Stimulated activated CD8-positive, alpha-beta memory T cell treated with anti-CD3 and anti-CD28 coated beads, Interleukin-7, amount 100 ng/mL, for 48 hours (primary cell): ENCODE results near the gene SPOP.
"Not testable (repeated sequence)": the region's sequence is repeated elsewhere in the genome, so short reads cannot be mapped to it uniquely, and the experiment has no call there.

Experiments
- DNase-seq, 2 donors: peaks; one replicate each; pipeline ENCODE4 v3.0.0-alpha.2; 2020; ENCODE audit warnings: low read depth in 1 of 2; ENCODE audit errors: extremely low read depth in 1 of 2

SPOP gene

GRCh38 chr17:49677933-49678847, at the start of gene SPOP:
SPOP (minus strand) TSS chr17:49678097; CDS start chr17:49622810, 55,287 bp downstream.
- DNase-seq: peak; percentile 98 to 99

- DNase-seq: no peak
Observed at GRCh38 chr17:49727380-49727779, 49.5 kb upstream of the SPOP start.

- no peak for DNase-seq
Observed at GRCh38 chr17:49725452-49726130, 47.7 kb upstream of the SPOP start.

GRCh38 chr17:49724552-49724951, 46.7 kb upstream of the SPOP start:
- not testable (repeated sequence) for DNase-seq

GRCh38 chr17:49723423-49723822, 45.5 kb upstream of the SPOP start:
- no peak for DNase-seq

GRCh38 chr17:49722066-49722465, 44.2 kb upstream of the SPOP start:
- no peak for DNase-seq

- DNase-seq: no peak
Observed at GRCh38 chr17:49717371-49717861, 39.5 kb upstream of the SPOP start.

- no peak for DNase-seq
Observed at GRCh38 chr17:49716668-49717364, 38.9 kb upstream of the SPOP start.

GRCh38 chr17:49715717-49716279, 37.9 kb upstream of the SPOP start:
- peak in 1 of 2 donors; percentile 23 for DNase-seq

- DNase-seq: no peak
Observed at GRCh38 chr17:49715216-49715615, 37.3 kb upstream of the SPOP start.

- DNase-seq: no peak
Observed at GRCh38 chr17:49708515-49709183, 30.8 kb upstream of the SPOP start.

GRCh38 chr17:49707608-49708514, 30.0 kb upstream of the SPOP start, which contains the start of gene SLC35B1:
SLC35B1 (minus strand) TSS chr17:49707964; CDS start chr17:49707833, 131 bp downstream.
- peak; percentile 96 to 99 for DNase-seq

- no peak for DNase-seq
Observed at GRCh38 chr17:49707246-49707607, 29.3 kb upstream of the SPOP start.

GRCh38 chr17:49705254-49705653, 27.4 kb upstream of the SPOP start:
- DNase-seq: no peak

- no peak for DNase-seq
Observed at GRCh38 chr17:49703557-49704277, 25.8 kb upstream of the SPOP start.

- no peak for DNase-seq
Observed at GRCh38 chr17:49700960-49701359, 23.1 kb upstream of the SPOP start.

- DNase-seq: no peak
Observed at GRCh38 chr17:49699966-49700575, 22.2 kb upstream of the SPOP start.

GRCh38 chr17:49698005-49698404, 20.1 kb upstream of the SPOP start:
- no peak for DNase-seq
